ENCODE results near the gene ULBP1.
"Not testable (repeated sequence)": the region's sequence is repeated elsewhere in the genome, so short reads cannot be mapped to it uniquely, and the experiment has no call there.

ULBP1 gene

DNA sequence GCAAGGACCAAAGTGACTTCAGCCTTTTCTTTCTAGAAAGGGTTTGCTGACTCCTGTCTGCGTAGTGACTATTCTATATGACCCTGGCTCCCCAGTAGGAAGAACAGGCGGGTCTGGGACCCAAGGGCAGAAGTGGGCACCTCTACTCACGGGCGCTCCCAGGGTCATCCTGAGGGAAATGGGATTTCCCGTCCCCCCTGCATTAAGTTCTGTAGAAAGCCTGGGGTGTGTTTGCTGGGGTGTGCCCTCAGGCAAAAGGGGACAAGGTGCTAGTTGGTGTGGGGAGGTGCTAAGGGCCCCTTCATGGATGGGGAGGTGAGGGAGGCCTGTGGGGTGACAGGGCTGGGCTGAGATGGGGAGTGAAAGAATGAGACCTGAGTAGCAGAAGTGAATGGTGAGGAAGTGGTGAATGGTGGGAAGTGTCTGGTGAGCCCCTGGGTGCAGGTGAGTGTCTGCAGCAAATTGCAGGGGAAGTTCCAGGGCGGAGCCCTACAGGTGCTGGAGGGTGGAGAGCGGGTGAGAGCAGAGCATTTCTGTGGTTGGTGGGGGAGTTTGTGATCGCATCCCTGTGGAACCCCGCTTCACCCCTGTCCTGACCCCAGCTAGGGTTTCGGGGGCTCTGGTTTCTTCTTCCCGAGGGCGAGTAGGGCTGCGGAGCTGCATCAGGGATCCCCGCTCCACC is 40.5 kb downstream of the ULBP1 start:
- no peak for DNase-seq (ENCODE audit: low read depth in 1 of 2, low spot score in 1 of 2)

GRCh38 chr6:150004783-150005717 is 41.3 kb downstream of the ULBP1 start:
- peak; percentile 66 to 86 for DNase-seq (ENCODE audit: low read depth in 1 of 2, low spot score in 1 of 2)

GRCh38 chr6:150005761-150006651 is 42.3 kb downstream of the ULBP1 start:
- no peak for DNase-seq (ENCODE audit: low read depth in 1 of 2, low spot score in 1 of 2)

DNA sequence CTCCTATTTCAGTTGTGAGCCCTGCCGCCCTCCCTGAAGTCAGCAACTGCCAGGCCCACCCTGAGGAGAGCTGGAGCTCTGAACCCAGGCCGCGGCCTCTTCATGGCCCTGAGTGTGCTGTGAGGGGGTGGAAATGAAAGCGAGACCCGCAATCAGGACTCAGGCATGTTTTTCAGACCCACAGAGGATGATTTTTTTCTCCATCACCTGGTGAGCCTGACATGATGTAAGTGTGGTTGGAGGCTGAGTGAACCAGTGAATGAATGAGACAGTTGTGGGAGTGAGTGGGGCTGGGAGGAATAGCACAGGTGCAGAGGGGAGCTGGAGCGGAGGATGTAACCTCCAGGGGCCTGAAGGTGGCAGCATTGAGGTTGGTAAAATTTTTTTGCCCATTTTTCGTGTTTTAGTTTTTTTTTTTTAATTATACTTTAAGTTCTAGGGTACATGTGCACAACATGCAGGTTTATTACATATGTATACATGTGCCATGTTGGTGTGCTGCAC is 43.3 kb downstream of the ULBP1 start:
- DNase-seq (ENCODE audit: low read depth in 1 of 2, low spot score in 1 of 2): no peak

GRCh38 chr6:150008588-150008987 is 44.8 kb downstream of the ULBP1 start:
- no peak for DNase-seq (ENCODE audit: low read depth in 1 of 2, low spot score in 1 of 2)

DNA sequence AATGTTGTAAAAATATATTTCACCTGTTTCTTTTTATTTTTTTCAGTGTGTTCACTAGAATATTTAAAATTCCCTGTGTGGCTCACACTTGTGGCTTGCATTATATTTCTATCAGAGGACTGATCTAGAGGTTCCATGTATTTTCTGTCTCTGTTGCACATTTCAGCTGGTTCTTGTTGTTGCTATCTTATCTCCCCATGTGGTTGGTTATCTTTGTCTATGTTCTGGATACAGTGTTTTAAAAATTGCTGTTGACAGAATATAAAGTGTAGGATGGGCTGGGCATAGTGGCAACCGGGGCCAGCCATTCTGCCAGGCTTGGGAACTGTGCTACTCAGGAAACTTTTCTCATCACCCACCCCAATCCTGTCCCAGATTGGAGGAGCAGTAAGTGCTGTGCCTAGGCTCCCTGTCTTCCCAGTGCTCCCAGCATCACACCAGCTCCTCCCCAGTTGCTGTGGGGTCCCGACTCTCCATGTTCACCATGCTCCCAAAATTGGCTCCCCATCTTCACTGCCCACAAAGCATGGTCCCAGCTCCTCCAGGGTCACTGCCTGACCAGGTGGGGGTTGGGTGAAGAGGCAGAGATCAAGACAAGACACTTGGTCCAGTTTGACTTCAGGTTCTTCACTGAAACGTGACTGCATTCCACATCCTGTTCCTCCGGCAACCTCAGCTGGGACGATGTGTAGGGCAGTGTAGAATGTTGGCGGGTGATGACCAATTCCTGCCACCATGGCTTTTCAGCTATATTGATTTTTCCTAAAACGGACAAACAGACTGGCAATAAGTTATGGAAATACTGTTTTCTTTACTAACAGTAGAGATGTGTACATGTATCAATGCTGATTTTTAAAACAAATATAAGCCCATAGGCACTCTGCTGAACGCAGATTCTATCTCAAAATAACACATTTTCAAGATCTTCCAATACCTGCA is 49.4 kb downstream of the ULBP1 start:
- DNase-seq (ENCODE audit: low read depth in 1 of 2, low spot score in 1 of 2): not testable (repeated sequence)

DNA sequence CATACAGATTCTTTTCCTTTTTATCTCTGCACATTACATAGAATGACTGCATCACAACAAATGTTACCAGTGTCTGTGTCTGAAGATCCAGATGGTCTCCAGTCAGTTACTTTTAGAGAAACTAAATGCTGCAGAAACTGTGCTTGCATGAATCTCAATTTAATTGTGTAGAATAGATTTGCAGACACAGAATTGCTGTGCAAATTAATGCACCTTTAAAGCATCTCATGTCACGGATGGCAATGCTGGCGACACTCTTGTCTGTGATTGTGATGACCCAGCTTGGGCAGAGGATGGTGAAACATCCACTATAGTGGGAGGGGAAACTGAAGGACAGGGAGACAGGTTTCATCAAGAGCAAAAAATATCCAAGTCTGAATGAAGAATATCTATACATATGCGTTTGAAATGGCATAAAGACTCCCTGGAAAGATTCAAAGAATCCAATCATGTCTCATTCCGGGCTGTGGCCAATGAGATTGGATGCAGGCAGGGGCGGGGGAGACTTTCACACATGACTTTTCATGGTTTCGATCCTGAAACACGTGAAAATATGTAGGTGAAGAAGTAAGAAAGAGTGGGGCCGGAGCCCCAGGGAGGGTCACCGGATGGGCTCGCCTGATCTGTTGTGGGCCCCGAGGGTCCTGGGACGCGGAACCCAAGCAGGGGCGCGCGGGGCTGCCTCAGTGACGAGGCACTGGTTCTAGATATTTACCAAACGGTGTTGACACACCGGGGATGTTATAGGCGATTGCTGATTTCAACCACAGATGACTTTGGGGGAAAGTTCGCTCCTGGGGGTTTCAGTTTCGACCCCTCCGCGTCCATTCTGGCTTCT is 50.3 kb downstream of the ULBP1 start:
- not testable (repeated sequence) for DNase-seq (ENCODE audit: low read depth in 1 of 2, low spot score in 1 of 2)

DNA sequence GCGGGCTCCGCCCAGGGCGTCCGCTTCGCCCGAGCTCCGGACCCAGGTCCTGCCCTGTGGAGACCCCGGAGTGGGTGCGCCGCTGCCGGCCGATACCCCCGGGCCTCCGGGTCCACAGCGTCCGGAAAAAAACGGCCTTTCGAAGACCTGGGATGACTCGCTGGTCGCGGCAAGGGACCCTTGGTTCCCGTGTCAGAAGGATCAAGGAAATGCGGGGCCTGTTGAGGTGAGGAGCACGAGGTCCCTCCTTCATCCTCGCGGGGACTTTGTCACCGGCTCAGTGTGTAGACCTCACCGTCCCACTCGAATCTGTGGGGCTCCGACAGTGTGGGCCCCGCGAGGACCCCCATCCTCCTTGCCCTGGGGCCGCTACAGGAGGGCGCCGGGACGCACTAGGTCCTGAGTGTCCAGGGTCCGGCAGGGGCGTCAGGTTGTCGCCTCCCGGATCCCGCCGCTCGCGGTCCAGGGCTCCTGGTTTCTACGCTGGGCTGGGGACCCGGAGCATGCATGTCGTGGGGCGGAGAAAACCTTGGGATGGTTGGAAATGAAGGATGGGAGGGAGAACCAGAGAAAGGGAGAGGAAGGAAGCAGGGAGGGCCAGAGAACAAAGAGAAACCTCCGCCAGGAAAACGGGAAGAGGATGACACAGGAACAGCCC is 51.0 kb downstream of the ULBP1 start:
- not testable (repeated sequence) for DNase-seq (ENCODE audit: low read depth in 1 of 2, low spot score in 1 of 2)

- not testable (repeated sequence) for DNase-seq (ENCODE audit: low read depth in 1 of 2, low spot score in 1 of 2)
Measured at GRCh38 chr6:150015281-150016001, 51.7 kb downstream of the ULBP1 start.

- DNase-seq (ENCODE audit: low read depth in 1 of 2, low spot score in 1 of 2): peak in 1 of 2 donors; percentile 66
Measured at GRCh38 chr6:150016324-150017185, 52.8 kb downstream of the ULBP1 start.

GRCh38 chr6:150017186-150017521 is 53.4 kb downstream of the ULBP1 start:
- DNase-seq (ENCODE audit: low read depth in 1 of 2, low spot score in 1 of 2): not testable (repeated sequence)

GRCh38 chr6:150018846-150019580 is 55.3 kb downstream of the ULBP1 start:
- DNase-seq (ENCODE audit: low read depth in 1 of 2, low spot score in 1 of 2): no peak

GRCh38 chr6:150021870-150022269 is 58.1 kb downstream of the ULBP1 start:
- not testable (repeated sequence) for DNase-seq (ENCODE audit: low read depth in 1 of 2, low spot score in 1 of 2)
